ENCODE data around the gene UFSP2.

GRCh38 chr4:185374573-185374972 lies 51.2 kb downstream of the UFSP2 start:
- TF ChIP-seq POLR2AphosphoS5 (IDR thresholded peaks at IDR 0.05; ENCODE audit: insufficient read depth in 1 of 2, low read depth in 1 of 2): no peak
- no peak for TF ChIP-seq CTCF (IDR thresholded peaks at IDR 0.05)
- TF ChIP-seq POLR2A (IDR thresholded peaks at IDR 0.05): no peak
